ENCODE results near the gene ISG15. TPM values are rescaled to one million over a fixed set of nuclear protein-coding genes. Genes with fewer than 3 reads are reported as not detected.
"Not testable (repeated sequence)": the region's sequence is repeated elsewhere in the genome, so short reads cannot be mapped to it uniquely, and the experiment has no call there.

Gene ISG15
- total RNA-seq, 1 donor: 34.7 TPM

DNA sequence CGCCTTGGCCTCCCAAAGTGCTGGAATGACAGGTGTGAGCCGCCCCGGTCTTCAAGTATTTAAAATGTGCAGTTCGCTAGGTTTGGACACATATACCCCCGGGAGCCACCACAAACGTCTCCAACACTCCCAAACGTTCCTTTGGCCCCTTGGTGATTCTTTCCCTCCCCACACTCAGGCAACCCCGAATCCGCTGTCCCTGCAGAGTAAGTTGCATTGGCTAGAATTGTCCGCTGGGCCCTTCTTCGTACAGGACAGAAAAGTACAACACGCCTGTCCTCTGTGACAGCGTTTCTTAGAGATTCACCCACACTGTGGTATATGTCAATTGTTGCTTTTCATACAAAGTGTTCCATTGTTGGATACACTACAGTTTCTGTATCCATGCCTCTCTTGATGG is 28.2 kb upstream of the ISG15 start:
- H3K4me3 ChIP-seq (ENCODE audit: low read depth, low read length): no peak overlapping the region
- no peak for DNase-seq (ENCODE audit: low read depth)
- TF ChIP-seq, protein P1, sequence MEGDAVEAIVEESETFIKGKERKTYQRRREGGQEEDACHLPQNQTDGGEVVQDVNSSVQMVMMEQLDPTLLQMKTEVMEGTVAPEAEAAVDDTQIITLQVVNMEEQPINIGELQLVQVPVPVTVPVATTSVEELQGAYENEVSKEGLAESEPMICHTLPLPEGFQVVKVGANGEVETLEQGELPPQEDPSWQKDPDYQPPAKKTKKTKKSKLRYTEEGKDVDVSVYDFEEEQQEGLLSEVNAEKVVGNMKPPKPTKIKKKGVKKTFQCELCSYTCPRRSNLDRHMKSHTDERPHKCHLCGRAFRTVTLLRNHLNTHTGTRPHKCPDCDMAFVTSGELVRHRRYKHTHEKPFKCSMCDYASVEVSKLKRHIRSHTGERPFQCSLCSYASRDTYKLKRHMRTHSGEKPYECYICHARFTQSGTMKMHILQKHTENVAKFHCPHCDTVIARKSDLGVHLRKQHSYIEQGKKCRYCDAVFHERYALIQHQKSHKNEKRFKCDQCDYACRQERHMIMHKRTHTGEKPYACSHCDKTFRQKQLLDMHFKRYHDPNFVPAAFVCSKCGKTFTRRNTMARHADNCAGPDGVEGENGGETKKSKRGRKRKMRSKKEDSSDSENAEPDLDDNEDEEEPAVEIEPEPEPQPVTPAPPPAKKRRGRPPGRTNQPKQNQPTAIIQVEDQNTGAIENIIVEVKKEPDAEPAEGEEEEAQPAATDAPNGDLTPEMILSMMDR (IDR thresholded peaks at IDR 0.05; ENCODE audit: insufficient read depth, low read length): no peak

- H3K4me3 ChIP-seq (ENCODE audit: low read depth, low read length); DNase-seq (ENCODE audit: low read depth): not testable (repeated sequence)
Measured at GRCh38 chr1:988061-988460, 25.2 kb upstream of the ISG15 start.

- DNase-seq (ENCODE audit: low read depth); H3K4me3 ChIP-seq (ENCODE audit: low read depth, low read length): not testable (repeated sequence)
Measured at GRCh38 chr1:991275-991674, 22.0 kb upstream of the ISG15 start.

- no peak for DNase-seq (ENCODE audit: low read depth)
- TF ChIP-seq, protein P1 (IDR thresholded peaks at IDR 0.05; ENCODE audit: insufficient read depth, low read length): no peak
- no peak overlapping the region for H3K4me3 ChIP-seq (ENCODE audit: low read depth, low read length)
Measured at GRCh38 chr1:991895-992294, 21.4 kb upstream of the ISG15 start.

- TF ChIP-seq, protein P1 (IDR thresholded peaks at IDR 0.05; ENCODE audit: insufficient read depth, low read length): no peak
- no peak for DNase-seq (ENCODE audit: low read depth)
- no peak overlapping the region for H3K4me3 ChIP-seq (ENCODE audit: low read depth, low read length)
Measured at GRCh38 chr1:992362-992761, 20.9 kb upstream of the ISG15 start.

- TF ChIP-seq, protein P1 (IDR thresholded peaks at IDR 0.05; ENCODE audit: insufficient read depth, low read length): no peak
- DNase-seq (ENCODE audit: low read depth): no peak
- no peak overlapping the region for H3K4me3 ChIP-seq (ENCODE audit: low read depth, low read length)
Measured at GRCh38 chr1:993379-993995, 19.8 kb upstream of the ISG15 start.

DNA sequence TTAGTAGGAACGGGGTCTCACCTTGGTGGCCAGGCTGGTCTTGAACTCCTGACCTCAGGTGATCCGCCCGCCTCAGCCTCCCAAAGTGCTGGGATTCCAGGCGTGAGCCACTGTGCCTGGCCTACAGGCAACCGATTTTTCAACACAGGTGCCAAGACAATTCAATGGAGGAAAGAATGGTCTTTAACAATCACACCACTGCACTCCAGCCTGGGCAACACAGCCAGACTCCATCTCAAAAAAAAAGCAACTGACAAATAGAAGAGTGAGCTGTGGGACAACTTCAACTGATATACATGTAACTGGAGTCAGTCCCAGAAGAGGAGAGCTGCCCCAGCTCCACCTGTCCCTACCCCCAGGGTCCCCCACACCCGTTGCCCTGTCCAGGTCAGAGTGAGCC is 18.8 kb upstream of the ISG15 start:
- DNase-seq (ENCODE audit: low read depth); H3K4me3 ChIP-seq (ENCODE audit: low read depth, low read length): not testable (repeated sequence)

DNA sequence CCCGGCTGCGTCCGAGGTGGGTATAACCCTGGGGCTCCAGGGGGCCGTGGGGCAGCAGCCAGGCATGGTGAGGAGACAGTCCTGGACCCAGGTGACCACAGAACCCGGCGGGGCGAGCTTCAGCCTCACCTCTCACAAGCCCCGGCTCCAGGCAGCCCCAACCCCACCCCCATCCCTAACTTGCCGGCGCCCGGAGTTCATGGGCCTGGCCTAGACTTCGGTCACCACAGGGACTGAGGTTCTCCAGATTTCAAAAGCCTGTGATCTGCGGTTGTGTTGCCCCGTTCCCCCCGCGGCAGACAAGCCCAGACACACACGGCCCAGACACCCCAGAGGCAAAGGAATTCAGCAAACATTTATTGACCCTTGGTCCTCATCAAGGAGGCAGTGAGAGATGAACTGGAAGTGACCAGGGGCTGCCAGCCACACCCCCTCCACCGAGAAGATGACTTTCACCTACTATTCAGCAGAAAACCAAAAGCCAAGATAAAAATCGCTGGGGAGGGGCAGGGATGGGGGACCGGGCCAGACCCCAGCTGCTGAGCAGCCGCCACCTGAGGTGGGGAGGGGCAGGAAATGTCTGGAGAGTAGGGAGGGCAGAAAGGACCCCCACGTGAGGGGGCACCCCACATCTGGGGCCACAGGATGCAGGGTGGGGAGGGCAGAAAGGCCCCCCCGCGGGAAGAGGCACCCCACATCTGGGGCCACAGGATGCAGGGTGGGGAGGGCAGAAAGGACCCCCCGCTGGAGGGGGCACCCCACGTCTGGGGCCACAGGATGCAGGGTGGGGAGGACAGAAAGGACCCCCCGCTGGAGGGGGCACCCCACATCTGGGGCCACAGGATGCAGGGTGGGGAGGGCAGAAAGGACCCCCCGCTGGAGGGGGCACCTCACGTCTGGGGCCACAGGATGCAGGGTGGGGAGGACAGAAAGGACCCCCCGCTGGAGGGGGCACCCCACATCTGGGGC is 17.3 kb upstream of the ISG15 start:
- TF ChIP-seq, protein P1 (IDR thresholded peaks at IDR 0.05; ENCODE audit: insufficient read depth, low read length): no peak

More for the DNA sequence above, 17.3 kb upstream of the ISG15 start:
- no peak for DNase-seq (ENCODE audit: low read depth)
- H3K4me3 ChIP-seq (ENCODE audit: low read depth, low read length): no peak overlapping the region

All from fibroblast of the aortic adventitia (primary cell).